ENCODE measurements around the gene PNPLA3. TPM values are rescaled to one million over a fixed set of nuclear protein-coding genes. Genes with fewer than 3 reads are reported as not detected.

PNPLA3 gene
- total and polyA plus RNA-seq, 4 donors = 0.41 to 2.2 (median 0.99) TPM

- TF ChIP-seq CTCF (IDR thresholded peaks at IDR 0.05; ENCODE audit: control extremely low read depth, extremely low read depth) = no peak
- peaks cover 30 to 56% (median 40%) of the 10 kb centered on the region in 4 donors for H3K36me3 ChIP-seq (ENCODE audit: control insufficient read depth in 4 of 4, insufficient read depth in 4 of 4, low read length in 4 of 4)
- H3K9ac ChIP-seq (ENCODE audit: insufficient read depth in 1 of 2, low read length in 2 of 2) = no peak overlapping the region
- H3K27ac ChIP-seq (ENCODE audit: low read depth in 1 of 2, low read length in 1 of 2) = no peak overlapping the region
- H3K9me3 ChIP-seq (ENCODE audit: control insufficient read depth in 4 of 4, insufficient read depth in 3 of 4, low read length in 3 of 4) = peaks cover 0 to 2% (median 0%) of the 10 kb centered on the region in 4 donors
- H3K4me3 ChIP-seq = no peak overlapping the region
- no peaks in the 10 kb centered on the region for H3K27me3 ChIP-seq (ENCODE audit: control insufficient read depth in 3 of 3, insufficient read depth in 3 of 3, low read length in 2 of 3)
- H3K4me1 ChIP-seq (ENCODE audit: control insufficient read depth in 5 of 5, insufficient read depth in 5 of 5, low read length in 5 of 5) = peaks cover 0 to 2% (median 0%) of the 10 kb centered on the region in 5 donors
- WGBS, 2 donors = 92 to 93% methylated on average over 7 of the region's 7 CpGs
- DNase-seq (no peak), ATAC-seq (ENCODE audit: insufficient read depth, low FRiP score) (no peak)
Measured at GRCh38 chr22:43967069-43967468, 43.5 kb downstream of the PNPLA3 start.

GRCh38 chr22:43968614-43969013, 45.0 kb downstream of the PNPLA3 start:
- WGBS, 2 donors = 96 to 99% methylated on average over 7 of the region's 7 CpGs
- ATAC-seq (ENCODE audit: insufficient read depth, low FRiP score) = no peak
- H3K4me3 ChIP-seq = no peak overlapping the region
- no peaks in the 10 kb centered on the region for H3K27me3 ChIP-seq (ENCODE audit: control insufficient read depth in 3 of 3, insufficient read depth in 3 of 3, low read length in 2 of 3)
- TF ChIP-seq CTCF (IDR thresholded peaks at IDR 0.05; ENCODE audit: control extremely low read depth, extremely low read depth) = no peak
- no peak overlapping the region for H3K27ac ChIP-seq (ENCODE audit: low read depth in 1 of 2, low read length in 1 of 2)
- no peak for DNase-seq
- no peak overlapping the region for H3K9ac ChIP-seq (ENCODE audit: insufficient read depth in 1 of 2, low read length in 2 of 2)
- peaks cover 34 to 59% (median 46%) of the 10 kb centered on the region in 4 donors for H3K36me3 ChIP-seq (ENCODE audit: control insufficient read depth in 4 of 4, insufficient read depth in 4 of 4, low read length in 4 of 4)
- H3K4me1 ChIP-seq (ENCODE audit: control insufficient read depth in 5 of 5, insufficient read depth in 5 of 5, low read length in 5 of 5) = peaks cover 0 to 2% (median 0%) of the 10 kb centered on the region in 5 donors
- H3K9me3 ChIP-seq (ENCODE audit: control insufficient read depth in 4 of 4, insufficient read depth in 3 of 4, low read length in 3 of 4) = peaks cover 0 to 2% (median 0%) of the 10 kb centered on the region in 4 donors

- no peak for DNase-seq
- Histone ChIP-seq H3K36me3 (ENCODE audit: control insufficient read depth in 4 of 4, insufficient read depth in 4 of 4, low read length in 4 of 4) (peaks cover 35 to 53% (median 46%) of the 10 kb centered on the region in 4 donors), H3K27me3 (ENCODE audit: control insufficient read depth in 3 of 3, insufficient read depth in 3 of 3, low read length in 2 of 3) (no peaks in the 10 kb centered on the region), H3K27ac (ENCODE audit: low read depth in 1 of 2, low read length in 1 of 2) (no peak overlapping the region), H3K9me3 (ENCODE audit: control insufficient read depth in 4 of 4, insufficient read depth in 3 of 4, low read length in 3 of 4) (peaks cover 0 to 2% (median 0%) of the 10 kb centered on the region in 4 donors), H3K4me3 (no peak overlapping the region), H3K4me1 (ENCODE audit: control insufficient read depth in 5 of 5, insufficient read depth in 5 of 5, low read length in 5 of 5) (peaks cover 0 to 2% (median 0%) of the 10 kb centered on the region in 5 donors), H3K9ac (ENCODE audit: insufficient read depth in 1 of 2, low read length in 2 of 2) (no peak overlapping the region)
- ATAC-seq (ENCODE audit: insufficient read depth, low FRiP score) = no peak
- WGBS, 2 donors = 94 to 97% methylated on average over 19 of the region's 19 CpGs
- no peak for TF ChIP-seq CTCF (IDR thresholded peaks at IDR 0.05; ENCODE audit: control extremely low read depth, extremely low read depth)
Measured at GRCh38 chr22:43969021-43969878, 45.6 kb downstream of the PNPLA3 start.

Measured in lung (tissue), 12 donors.